KOPT-K1 (cell line): ENCODE results near the gene CRY2.
"Not testable (repeated sequence)": the region's sequence is repeated elsewhere in the genome, so short reads cannot be mapped to it uniquely, and the experiment has no call there.

ENCODE experiments used
- H3K27ac ChIP-seq: fragments of 200-600 bp; sonication (generic); 2 replicates; pipeline ENCODE4 v1.5.1; 2016; ENCODE audit warnings: antibody characterized with exemption, mild to moderate bottlenecking, low read depth, low read length; ENCODE audit not compliant: poor library complexity, severe bottlenecking
- H3K36me3 ChIP-seq: fragments of 200-600 bp; sonication (generic); 2 replicates; pipeline ENCODE4 v1.5.1; 2017; ENCODE audit warnings: antibody characterized with exemption, mild to moderate bottlenecking, low read length, moderate library complexity; ENCODE audit not compliant: insufficient read depth
- H3K9me3 ChIP-seq: fragments of 200-600 bp; sonication (generic); 2 replicates; pipeline ENCODE4 v1.5.1; 2017; ENCODE audit warnings: antibody characterized with exemption, low read length, mild to moderate bottlenecking; ENCODE audit not compliant: insufficient read depth, poor library complexity, severe bottlenecking

Gene CRY2

DNA sequence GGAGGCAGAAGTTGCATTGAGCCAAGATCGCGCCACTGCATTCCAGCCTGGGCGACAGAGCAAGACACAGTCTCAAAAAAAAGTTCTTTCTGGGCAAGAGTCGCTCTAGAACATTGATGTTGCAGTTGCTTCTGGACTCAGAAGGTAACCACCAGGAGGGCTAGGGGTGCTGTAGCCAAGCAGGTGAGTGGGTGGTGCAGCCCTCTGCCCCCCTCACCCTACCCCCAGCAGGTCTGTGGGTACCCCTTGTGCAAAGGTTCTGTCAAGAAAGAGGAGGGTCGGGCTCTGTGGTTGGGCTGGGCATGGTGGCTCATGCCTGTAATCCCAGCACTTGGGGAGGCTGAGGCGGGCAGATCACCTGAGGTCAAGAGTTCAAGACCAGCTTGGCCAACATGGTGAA lies 38.8 kb upstream of the CRY2 start:
- not testable (repeated sequence) for H3K9me3 ChIP-seq, H3K27ac ChIP-seq
- H3K36me3 ChIP-seq: peaks cover 40% of the 10 kb centered on the region

DNA sequence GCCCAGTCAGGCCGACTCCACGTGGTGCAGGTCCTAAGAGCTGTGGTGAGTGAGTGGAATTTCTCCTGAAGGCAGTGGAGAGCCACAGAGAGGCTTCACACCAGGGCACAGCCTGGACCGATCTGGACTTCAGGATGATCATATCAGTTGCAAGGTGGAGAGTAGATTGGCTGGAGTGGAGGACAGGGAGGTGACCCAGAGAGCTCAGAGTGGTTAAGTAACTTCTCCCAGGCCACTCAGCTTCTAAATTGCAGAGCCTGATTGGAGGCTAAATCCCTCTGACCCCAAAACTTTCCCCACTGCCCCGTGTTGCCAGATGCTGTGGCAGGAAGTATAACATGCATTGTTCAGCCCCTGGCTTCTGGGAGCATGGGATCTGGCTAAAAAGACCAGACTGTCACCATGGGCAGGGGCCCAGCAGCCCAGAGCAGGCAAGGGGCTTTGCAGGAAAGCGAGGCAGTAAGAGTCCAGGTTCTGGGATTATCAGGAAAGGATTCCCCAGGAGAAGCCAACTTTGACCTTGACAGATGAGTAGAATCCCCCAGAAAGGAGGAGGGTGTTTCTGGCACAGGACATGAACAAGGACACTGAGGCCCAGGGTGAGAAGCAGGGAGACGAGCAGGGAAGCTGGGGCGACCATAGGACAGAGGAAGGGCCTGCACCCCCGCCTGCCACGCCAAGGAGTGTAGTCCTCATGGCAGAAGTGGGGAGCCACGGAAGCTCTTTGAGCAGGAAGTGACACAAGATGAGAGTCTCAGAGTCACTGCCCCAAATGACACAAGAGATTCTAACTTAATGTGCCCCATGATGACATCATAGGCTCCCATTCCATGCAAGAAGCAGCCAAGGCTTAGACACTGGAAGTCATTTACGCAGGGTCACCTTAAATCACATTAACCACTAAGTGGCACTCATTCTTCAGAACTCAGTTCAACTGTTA lies 37.5 kb upstream of the CRY2 start:
- peaks cover 40% of the 10 kb centered on the region for H3K36me3 ChIP-seq
- H3K27ac ChIP-seq: no peak overlapping the region
- H3K9me3 ChIP-seq: no peaks in the 10 kb centered on the region

DNA sequence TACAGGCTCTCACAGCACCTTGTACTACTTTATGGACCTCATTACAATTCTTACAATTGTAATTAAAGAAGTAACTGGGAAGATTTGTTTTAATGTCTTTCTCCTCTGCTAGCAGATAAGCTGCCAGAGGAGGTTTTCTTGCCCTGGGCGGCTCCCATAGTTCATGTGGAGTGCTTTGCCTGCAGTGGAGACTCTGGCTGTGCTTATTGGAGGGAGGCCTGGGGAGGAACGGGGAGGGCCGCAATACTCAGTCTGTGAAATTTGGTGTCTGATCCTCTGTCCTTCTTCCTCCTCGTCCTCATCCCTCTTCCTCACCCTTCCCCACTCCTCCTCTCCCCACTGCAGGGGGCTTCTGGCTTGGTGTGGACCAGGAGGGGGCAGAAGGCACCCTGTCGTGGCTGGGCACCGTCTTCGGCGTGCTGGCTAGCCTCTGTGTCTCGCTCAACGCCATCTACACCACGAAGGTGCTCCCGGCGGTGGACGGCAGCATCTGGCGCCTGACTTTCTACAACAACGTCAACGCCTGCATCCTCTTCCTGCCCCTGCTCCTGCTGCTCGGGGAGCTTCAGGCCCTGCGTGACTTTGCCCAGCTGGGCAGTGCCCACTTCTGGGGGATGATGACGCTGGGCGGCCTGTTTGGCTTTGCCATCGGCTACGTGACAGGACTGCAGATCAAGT lies 36.7 kb upstream of the CRY2 start:
- Histone ChIP-seq H3K27ac (no peak overlapping the region), H3K9me3 (no peaks in the 10 kb centered on the region), H3K36me3 (peaks cover 40% of the 10 kb centered on the region)

DNA sequence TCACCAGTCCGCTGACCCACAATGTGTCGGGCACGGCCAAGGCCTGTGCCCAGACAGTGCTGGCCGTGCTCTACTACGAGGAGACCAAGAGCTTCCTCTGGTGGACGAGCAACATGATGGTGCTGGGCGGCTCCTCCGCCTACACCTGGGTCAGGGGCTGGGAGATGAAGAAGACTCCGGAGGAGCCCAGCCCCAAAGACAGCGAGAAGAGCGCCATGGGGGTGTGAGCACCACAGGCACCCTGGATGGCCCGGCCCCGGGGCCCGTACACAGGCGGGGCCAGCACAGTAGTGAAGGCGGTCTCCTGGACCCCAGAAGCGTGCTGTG lies 36.2 kb upstream of the CRY2 start:
- H3K36me3 ChIP-seq: peaks cover 40% of the 10 kb centered on the region
- no peak overlapping the region for H3K27ac ChIP-seq
- no peaks in the 10 kb centered on the region for H3K9me3 ChIP-seq

DNA sequence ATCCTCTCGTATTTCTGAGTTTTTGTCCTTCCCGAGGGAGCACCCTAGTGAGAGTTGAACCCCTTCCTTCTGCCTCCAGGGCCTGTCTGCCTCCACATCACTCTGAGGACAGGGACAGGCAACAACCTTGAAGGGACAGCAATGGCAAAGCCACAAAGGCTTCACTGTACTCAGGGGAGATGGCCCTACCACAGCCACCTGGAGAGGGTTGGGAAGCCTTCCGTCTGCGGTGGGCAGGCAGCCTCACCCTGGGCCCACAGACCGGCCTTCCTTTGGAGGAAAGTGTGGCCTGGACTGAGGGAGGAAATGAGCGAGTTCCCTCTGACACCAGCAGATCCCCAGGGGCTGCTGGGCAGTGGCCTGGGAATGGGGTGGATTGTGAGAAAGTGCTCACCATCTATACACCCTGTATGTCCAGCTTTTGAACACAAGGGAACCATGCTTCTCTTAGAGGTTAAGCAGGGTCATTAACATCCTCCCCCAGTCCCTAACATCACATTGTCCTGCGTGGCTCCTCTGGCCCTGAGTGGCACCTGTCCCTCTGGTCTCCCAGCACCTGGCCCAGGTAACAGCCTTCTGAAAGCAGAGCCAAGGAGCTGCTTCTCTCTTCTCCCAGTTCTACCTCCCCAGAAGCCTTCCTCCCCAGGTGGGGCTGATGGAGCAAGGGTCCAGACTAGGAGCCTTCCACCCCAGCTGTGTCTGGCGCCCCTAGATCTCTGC lies 35.5 kb upstream of the CRY2 start:
- no peaks in the 10 kb centered on the region for H3K9me3 ChIP-seq
- H3K27ac ChIP-seq: no peak overlapping the region
- H3K36me3 ChIP-seq: peaks cover 40% of the 10 kb centered on the region

DNA sequence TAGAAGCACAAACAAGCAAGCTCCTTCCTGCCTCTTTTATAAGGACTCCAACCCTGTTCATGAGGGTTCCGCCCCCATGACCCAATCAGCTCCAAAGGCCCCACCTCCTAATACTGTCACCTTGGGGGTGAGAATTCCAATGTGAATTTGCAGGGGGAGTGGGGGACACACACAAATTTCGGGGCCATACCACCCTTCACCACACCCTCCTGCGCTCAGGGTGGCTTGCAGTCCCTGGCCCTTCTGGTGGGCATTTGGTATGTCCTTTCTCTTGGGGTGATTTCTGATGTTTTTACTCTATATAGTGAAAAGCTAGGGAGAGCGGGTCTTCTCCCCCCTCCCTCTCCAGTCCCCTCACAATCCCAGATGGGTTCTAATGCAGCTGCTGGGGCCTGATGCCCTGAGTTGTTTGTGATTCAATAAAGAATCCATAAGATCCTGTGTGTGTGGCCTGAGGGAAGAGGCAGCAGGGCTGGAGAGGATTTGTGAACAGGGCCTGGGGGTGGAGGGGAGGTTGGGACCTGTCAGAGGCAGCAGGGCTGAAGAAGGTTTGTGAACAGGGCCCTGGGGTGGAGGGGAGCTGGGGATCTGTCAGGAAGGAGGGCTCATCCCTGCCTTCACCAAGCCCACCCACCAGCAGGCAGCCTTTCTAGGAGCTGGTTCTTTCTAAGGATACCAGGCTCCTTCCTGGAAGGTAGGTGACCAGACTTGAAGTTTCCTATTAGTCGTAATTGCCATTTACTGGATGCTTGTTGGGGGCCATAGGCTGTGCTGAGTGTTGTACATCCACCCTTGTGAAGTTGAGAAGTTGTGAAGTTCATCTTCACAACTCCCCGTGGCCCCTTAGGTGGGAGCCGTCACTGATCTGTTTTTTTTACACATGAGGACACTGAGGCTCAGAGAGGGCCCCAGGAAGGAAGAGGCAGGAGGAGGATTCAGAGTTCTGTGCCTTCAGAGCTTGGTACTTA lies 34.4 kb upstream of the CRY2 start:
- H3K27ac ChIP-seq: no peak overlapping the region
- H3K36me3 ChIP-seq: peaks cover 40% of the 10 kb centered on the region
- no peaks in the 10 kb centered on the region for H3K9me3 ChIP-seq

DNA sequence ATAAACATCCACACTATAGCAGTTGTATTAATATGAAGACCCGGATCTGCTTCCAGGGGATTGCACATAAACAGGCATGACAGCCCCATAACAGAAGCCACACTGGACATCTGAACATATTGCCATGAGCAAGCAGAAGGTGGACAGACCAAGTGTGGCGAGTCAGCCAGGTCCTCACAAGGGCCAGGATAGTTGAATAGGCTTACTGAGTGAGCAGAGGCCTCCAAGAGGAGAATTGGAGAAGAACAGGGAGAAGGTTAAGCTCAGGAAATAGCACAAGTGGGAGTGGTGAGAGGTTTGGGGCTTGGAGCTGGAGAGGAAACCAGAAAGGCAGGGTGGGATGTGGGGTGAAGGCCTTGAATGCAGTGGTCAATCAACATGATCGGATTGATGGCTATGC lies 31.5 kb upstream of the CRY2 start:
- Histone ChIP-seq H3K27ac (no peak overlapping the region), H3K36me3 (peaks cover 19% of the 10 kb centered on the region), H3K9me3 (no peaks in the 10 kb centered on the region)

DNA sequence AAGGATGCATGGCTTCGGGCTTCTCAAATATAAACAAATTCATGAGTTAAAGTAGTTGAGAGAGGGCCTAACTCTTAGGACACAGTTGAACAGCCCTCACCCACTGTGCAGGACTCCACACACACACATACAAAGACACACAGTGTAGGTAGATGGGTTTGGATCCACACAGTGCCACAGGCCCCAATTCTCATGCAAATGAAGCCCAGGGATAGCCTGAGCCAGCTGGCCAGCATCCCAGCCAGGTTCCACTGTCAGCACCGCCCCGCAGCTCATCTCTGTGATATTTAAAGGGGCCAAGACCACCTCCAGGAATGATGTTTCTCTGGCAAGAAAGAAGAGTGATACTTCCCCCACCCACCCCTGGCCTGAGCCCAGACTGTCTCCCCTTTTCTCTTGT lies 30.7 kb upstream of the CRY2 start:
- H3K27ac ChIP-seq: no peak overlapping the region

DNA sequence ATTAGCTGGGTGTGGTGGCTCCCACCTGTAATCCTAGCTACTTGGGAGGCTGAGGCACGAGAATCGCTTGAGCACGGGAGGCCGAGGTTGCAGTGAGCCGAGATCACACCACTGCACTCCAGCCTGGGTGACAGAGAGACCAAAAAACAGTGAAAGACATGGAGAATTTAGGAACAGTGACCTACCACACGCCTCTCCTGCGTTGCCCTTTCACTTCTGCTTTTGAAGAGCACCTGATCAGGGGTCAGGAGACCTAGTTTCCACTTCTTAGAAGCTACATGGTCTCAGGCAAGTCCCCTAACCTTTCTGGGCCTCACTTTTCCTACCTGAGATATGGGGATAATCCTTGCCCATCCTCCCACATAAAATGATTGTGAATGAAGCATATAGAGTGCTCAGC lies 30.1 kb upstream of the CRY2 start:
- no peak overlapping the region for H3K27ac ChIP-seq

More for the DNA sequence above, 30.7 kb upstream of the CRY2 start:
- Histone ChIP-seq H3K36me3 (peaks cover 10% of the 10 kb centered on the region; the same call in 1 of the 2 replicates), H3K9me3 (no peaks in the 10 kb centered on the region)

DNA sequence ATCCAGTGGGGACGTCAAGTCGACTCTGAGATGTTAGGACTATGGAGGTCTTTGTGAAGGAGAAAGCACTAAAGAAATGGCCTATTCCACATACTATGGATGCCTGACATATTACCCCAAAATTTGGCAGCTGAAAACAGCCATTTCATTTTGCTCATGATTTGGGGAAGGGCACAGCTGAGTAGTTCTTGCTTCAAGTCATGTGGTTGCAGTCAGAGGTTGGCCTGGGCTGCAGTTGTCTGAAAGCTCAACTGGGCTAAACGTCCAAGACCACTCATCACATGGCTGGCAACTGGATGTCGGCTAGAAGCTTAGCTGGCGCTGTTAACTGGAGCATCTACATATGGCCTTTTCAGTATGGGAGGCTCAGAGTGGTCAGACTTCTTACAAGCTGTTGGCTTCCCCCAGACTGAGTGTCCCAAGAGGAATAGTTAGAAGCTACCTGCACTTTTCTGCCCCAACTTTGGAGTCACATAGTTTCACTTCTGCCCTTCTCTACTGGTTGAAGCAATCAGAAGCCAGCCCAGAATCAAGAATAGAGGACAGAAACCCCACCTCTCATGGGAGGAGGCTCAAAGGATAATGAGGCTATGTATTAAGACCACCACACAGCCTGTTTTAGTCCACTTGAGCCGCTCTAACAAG lies 28.2 kb upstream of the CRY2 start:
- Histone ChIP-seq H3K27ac (no peak overlapping the region), H3K9me3 (no peaks in the 10 kb centered on the region), H3K36me3 (no peaks in the 10 kb centered on the region)

More for the DNA sequence above, 30.1 kb upstream of the CRY2 start:
- Histone ChIP-seq H3K36me3 (peaks cover 5% of the 10 kb centered on the region; the same call in 1 of the 2 replicates), H3K9me3 (no peaks in the 10 kb centered on the region)

DNA sequence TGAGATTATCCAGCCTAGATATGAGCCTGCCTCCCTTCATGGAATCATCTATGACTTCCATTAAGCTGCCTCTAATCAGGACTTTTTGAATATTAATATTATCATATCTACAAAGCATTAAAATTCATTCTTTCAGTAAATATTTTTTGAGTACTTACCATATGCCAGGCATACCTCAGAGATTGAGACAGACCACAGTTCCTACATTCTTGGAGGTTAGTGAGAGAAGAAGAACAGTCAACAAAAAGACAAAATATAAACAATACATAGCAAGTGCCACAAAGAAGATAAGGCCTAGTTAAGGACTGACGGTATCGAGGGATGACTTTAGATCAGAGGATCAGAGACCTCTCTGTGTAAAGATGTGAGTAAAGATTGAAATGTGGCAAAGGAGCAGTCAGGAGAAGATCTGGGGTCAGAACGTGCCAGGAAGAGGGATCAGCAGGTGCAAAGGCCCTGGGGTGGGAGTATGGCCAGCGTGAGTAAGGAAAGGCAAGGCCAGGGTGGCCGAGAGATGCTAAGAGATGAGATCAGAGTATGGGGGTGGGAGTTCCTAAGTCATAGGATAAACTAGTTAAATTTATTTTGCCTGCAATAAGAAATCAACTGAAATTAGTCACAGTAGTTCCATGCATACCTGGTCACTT lies 26.9 kb upstream of the CRY2 start:
- no peaks in the 10 kb centered on the region for H3K9me3 ChIP-seq
- no peaks in the 10 kb centered on the region for H3K36me3 ChIP-seq
- H3K27ac ChIP-seq: no peak overlapping the region

DNA sequence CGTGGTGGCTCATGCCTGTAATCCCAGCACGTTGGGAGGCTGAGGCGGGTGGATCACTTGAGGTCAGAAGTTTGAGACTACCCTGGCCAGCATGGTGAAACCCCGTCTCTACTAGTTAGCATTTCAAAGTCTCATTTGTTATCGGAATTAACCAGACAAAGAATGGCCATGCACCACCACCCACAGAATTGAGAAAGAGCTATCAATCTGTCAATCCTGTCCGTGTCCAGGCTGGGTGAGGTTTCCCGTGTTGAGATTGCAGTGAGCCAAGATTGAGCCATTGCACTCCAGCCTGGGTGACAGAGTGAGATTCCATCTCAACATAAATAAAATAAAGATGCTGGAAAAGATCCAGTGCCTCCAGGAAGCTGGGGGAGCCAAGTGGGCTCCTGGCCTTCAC lies 20.8 kb upstream of the CRY2 start:
- H3K9me3 ChIP-seq, H3K27ac ChIP-seq, H3K36me3 ChIP-seq: not testable (repeated sequence)

DNA sequence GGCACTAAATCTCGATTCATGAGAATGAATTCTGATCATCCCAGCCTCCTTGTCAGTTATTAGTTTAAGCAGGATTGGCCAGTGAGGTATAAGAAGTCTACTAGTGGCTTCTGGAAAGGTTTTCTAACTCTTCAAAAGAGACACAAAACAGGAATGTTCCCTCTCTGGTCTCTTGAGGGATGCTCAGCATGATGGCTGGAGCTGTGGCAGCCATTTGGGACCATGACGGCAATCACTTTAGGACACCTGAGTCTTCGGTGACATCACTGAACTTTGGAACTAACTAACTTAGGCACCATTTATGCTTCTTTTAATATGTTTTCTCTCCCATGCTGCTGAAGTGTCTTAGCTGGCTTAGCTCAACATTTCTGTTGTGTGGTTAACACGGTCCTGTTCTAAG lies 20.2 kb upstream of the CRY2 start:
- Histone ChIP-seq H3K27ac (no peak overlapping the region), H3K9me3 (no peaks in the 10 kb centered on the region), H3K36me3 (no peaks in the 10 kb centered on the region)

DNA sequence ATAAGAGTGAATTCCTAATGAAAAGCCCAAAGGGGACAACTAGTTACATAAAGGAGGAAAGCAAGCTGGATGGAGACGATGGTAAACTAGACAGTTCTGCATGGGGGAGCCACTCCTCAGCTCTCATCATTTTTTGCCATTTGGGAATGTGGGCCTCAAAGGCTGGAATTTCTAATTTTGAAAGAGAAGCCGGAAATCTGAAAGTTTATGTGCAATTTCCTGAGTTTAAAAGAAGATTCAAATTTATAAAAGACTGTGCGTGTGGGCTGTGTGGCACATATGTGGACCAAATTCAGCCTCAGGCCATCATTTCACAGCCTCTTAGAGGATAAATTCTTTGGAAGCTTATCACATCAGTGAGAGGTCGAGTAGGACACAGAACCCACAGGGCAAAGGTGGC lies 18.3 kb upstream of the CRY2 start:
- no peak overlapping the region for H3K27ac ChIP-seq
- no peaks in the 10 kb centered on the region for H3K9me3 ChIP-seq
- H3K36me3 ChIP-seq: no peaks in the 10 kb centered on the region
